DMS 273 (cell line): ENCODE measurements around the gene CEP55.
"Not testable (repeated sequence)": the region's sequence is repeated elsewhere in the genome, so short reads cannot be mapped to it uniquely, and the experiment has no call there.

Source experiments
- DNase-seq: peaks from one replicate; lab custom pipeline; 2025; ENCODE audit not compliant: unreplicated experiment; lab: John Stamatoyannopoulos, UW

CEP55 gene

GRCh38 chr10:93505075-93505474 is 8.7 kb downstream of the CEP55 start:
- DNase-seq = no peak

- DNase-seq = no peak
Measured at GRCh38 chr10:93509816-93510215, 13.4 kb downstream of the CEP55 start.

- no peak for DNase-seq
Measured at GRCh38 chr10:93512565-93512964, 16.2 kb downstream of the CEP55 start.

GRCh38 chr10:93513091-93513490 is 16.7 kb downstream of the CEP55 start:
- no peak for DNase-seq

- peak; percentile 16 for DNase-seq
Measured at GRCh38 chr10:93514521-93514920, 18.1 kb downstream of the CEP55 start.

- no peak for DNase-seq
Measured at GRCh38 chr10:93515071-93516005, 18.9 kb downstream of the CEP55 start.

GRCh38 chr10:93516006-93516380 is 19.6 kb downstream of the CEP55 start:
- no peak for DNase-seq

GRCh38 chr10:93518531-93518930 is 22.1 kb downstream of the CEP55 start:
- DNase-seq = no peak

GRCh38 chr10:93535293-93535692 is 38.9 kb downstream of the CEP55 start:
- DNase-seq = no peak

- DNase-seq = not testable (repeated sequence)
Measured at GRCh38 chr10:93540871-93541270, 44.5 kb downstream of the CEP55 start.

GRCh38 chr10:93541402-93542357 is 45.3 kb downstream of the CEP55 start:
- peak; percentile 79 for DNase-seq

GRCh38 chr10:93542358-93542791 is 46.0 kb downstream of the CEP55 start:
- peak; percentile 95 for DNase-seq

GRCh38 chr10:93546995-93547394 is 50.6 kb downstream of the CEP55 start:
- DNase-seq = not testable (repeated sequence)

- no peak for DNase-seq
Measured at GRCh38 chr10:93547522-93547921, 51.1 kb downstream of the CEP55 start.

GRCh38 chr10:93548376-93549071 is 52.1 kb downstream of the CEP55 start:
- DNase-seq = no peak

GRCh38 chr10:93550606-93551005 is 54.2 kb downstream of the CEP55 start:
- no peak for DNase-seq

- DNase-seq = no peak
Measured at GRCh38 chr10:93552780-93553179, 56.4 kb downstream of the CEP55 start.

GRCh38 chr10:93553482-93554315 is 57.3 kb downstream of the CEP55 start:
- DNase-seq = no peak

GRCh38 chr10:93554316-93554663 is 57.9 kb downstream of the CEP55 start:
- DNase-seq = no peak

- DNase-seq = peak; percentile 81
Measured at GRCh38 chr10:93554760-93555432, 58.5 kb downstream of the CEP55 start.
